OCI-LY1 (cell line): ENCODE measurements around the gene MAP3K20.
"Not testable (repeated sequence)": the region's sequence is repeated elsewhere in the genome, so short reads cannot be mapped to it uniquely, and the experiment has no call there.

Experiments
- EZH2 ChIP-seq: fragments of 200-600 bp; sonication (generic), shearing (Covaris generic); IDR thresholded peaks from 2 replicates; pipeline ENCODE4 v1.8.0; 2017; ENCODE audit warnings: borderline replicate concordance, mixed run types, mild to moderate bottlenecking, antibody characterized with exemption, low read length, moderate library complexity, mixed read lengths
- TF ChIP-seq, protein P1 (sequence below): fragments of 200-600 bp; sonication (generic), shearing (Covaris generic); IDR thresholded peaks from 2 replicates; pipeline ENCODE4 v1.5.1; 2017; ENCODE audit warnings: mild to moderate bottlenecking, antibody characterized with exemption, low read length, moderate library complexity, mixed read lengths

DNA sequence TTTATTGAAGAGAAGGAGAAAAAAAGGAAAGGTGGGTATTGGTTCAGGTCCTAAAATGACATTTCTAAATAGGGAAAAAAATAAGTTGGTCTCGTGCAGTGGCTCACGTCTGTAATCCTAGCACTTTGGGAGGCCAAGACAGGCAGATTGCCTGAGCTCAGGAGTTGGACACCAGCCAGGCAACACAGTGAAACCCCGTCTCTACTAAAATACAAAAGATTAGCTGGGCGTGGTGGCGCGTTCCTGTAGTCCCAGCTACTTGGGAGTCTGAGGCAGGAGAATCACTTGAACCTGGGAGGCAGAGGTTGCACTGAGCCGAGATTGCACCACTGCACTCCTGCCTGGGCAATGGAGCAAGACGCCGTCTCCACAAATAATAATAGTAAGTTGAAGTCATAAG, 131.5 kb downstream of the MAP3K20 start:
- TF ChIP-seq, protein P1, sequence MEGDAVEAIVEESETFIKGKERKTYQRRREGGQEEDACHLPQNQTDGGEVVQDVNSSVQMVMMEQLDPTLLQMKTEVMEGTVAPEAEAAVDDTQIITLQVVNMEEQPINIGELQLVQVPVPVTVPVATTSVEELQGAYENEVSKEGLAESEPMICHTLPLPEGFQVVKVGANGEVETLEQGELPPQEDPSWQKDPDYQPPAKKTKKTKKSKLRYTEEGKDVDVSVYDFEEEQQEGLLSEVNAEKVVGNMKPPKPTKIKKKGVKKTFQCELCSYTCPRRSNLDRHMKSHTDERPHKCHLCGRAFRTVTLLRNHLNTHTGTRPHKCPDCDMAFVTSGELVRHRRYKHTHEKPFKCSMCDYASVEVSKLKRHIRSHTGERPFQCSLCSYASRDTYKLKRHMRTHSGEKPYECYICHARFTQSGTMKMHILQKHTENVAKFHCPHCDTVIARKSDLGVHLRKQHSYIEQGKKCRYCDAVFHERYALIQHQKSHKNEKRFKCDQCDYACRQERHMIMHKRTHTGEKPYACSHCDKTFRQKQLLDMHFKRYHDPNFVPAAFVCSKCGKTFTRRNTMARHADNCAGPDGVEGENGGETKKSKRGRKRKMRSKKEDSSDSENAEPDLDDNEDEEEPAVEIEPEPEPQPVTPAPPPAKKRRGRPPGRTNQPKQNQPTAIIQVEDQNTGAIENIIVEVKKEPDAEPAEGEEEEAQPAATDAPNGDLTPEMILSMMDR: not testable (repeated sequence)
- TF ChIP-seq EZH2: not testable (repeated sequence)
